Stimulated activated CD4-positive, alpha-beta T cell treated with anti-CD3 and anti-CD28 coated beads, Interleukin-4, amount 100 ng/mL, for 4 hours (primary cell): Measurements from ENCODE around the gene SLC25A18.
"Not testable (repeated sequence)": the region's sequence is repeated elsewhere in the genome, so short reads cannot be mapped to it uniquely, and the experiment has no call there.

Experiments
- DNase-seq, 2 experiments: peaks; one replicate each; pipeline ENCODE4 v3.0.0-alpha.2; 2020

SLC25A18 gene

GRCh38 chr22:17562906-17563870 is at the start of gene SLC25A18:
Gene SLC25A18, plus strand, starts transcription at chr22:17563498. Its CDS starts 16,447 bp downstream, at chr22:17579945.
- DNase-seq = no peak

GRCh38 chr22:17513612-17514011 is 49.7 kb upstream of the SLC25A18 start:
- no peak for DNase-seq

GRCh38 chr22:17514084-17514483 is 49.2 kb upstream of the SLC25A18 start:
- no peak for DNase-seq

- no peak for DNase-seq
These were observed 44.9 kb upstream of the SLC25A18 start for GRCh38 chr22:17518406-17518805.

GRCh38 chr22:17521971-17522370 is 41.3 kb upstream of the SLC25A18 start:
- DNase-seq = not testable (repeated sequence)

- DNase-seq = no peak
These were observed 39.4 kb upstream of the SLC25A18 start for GRCh38 chr22:17523925-17524324.

- DNase-seq = no peak
These were observed 27.0 kb upstream of the SLC25A18 start for GRCh38 chr22:17536269-17536668.

- no peak for DNase-seq
These were observed 26.1 kb upstream of the SLC25A18 start for GRCh38 chr22:17537155-17537554.

GRCh38 chr22:17540481-17540880 is 22.8 kb upstream of the SLC25A18 start:
- no peak for DNase-seq

GRCh38 chr22:17541476-17541875 is 21.8 kb upstream of the SLC25A18 start:
- no peak for DNase-seq

GRCh38 chr22:17542452-17542851 is 20.8 kb upstream of the SLC25A18 start:
- DNase-seq = no peak

- no peak for DNase-seq
These were observed 15.1 kb upstream of the SLC25A18 start for GRCh38 chr22:17548010-17548755.

- DNase-seq = no peak
These were observed 14.6 kb upstream of the SLC25A18 start for GRCh38 chr22:17548756-17549035.

- no peak for DNase-seq
These were observed 14.1 kb upstream of the SLC25A18 start for GRCh38 chr22:17549183-17549582.

- no peak for DNase-seq
These were observed 13.6 kb upstream of the SLC25A18 start for GRCh38 chr22:17549655-17550054.

GRCh38 chr22:17552737-17553136 is 10.6 kb upstream of the SLC25A18 start:
- no peak for DNase-seq

- DNase-seq = no peak
These were observed 8.5 kb upstream of the SLC25A18 start for GRCh38 chr22:17554814-17555213.

GRCh38 chr22:17559188-17559587 is 4.1 kb upstream of the SLC25A18 start:
- DNase-seq = no peak

GRCh38 chr22:17563936-17564391 is 666 bp downstream of the SLC25A18 start:
- no peak for DNase-seq

GRCh38 chr22:17566016-17566687 is 2.9 kb downstream of the SLC25A18 start:
- DNase-seq = not testable (repeated sequence)

- DNase-seq = no peak
These were observed 3.5 kb downstream of the SLC25A18 start for GRCh38 chr22:17566776-17567175.

GRCh38 chr22:17569971-17570511 is 6.7 kb downstream of the SLC25A18 start:
- DNase-seq = no peak
